Stimulated activated naive CD8-positive, alpha-beta T cell treated with anti-CD3 and anti-CD28 coated beads, Interleukin-15, Interleukin-2, amounts not matched to agents 100 U/mL and 50 U/mL, for 24 hours (primary cell): Measurements from ENCODE around the gene TMPRSS2.
A peak's percentile ranks its signal among the peaks of the same experiment; 100 is the strongest.

Source experiments
- ATAC-seq: fragments of 150-1000 bp; cut with Tn5 transposase; one replicate; pipeline ENCODE4 v1.10.0; 2021
- DNase-seq: peaks from one replicate; pipeline ENCODE4 v3.0.0; 2021

Gene TMPRSS2

GRCh38 chr21:41447356-41447755 is 60.6 kb downstream of the TMPRSS2 start:
- DNase-seq (no peak), ATAC-seq (no peak)

- ATAC-seq (no peak), DNase-seq (no peak)
Measured at GRCh38 chr21:41446586-41446985, 61.4 kb downstream of the TMPRSS2 start.

GRCh38 chr21:41445465-41445862 is 62.5 kb downstream of the TMPRSS2 start:
- DNase-seq, result no peak
- no peak for ATAC-seq

GRCh38 chr21:41444703-41445464 is 63.1 kb downstream of the TMPRSS2 start:
- no peak for ATAC-seq

GRCh38 chr21:41443562-41443961 is 64.4 kb downstream of the TMPRSS2 start:
- DNase-seq, result no peak
- ATAC-seq, result no peak

More at GRCh38 chr21:41444703-41445464, 63.1 kb downstream of the TMPRSS2 start:
- no peak for DNase-seq

GRCh38 chr21:41442481-41443186 is 65.3 kb downstream of the TMPRSS2 start:
- ATAC-seq (no peak), DNase-seq (no peak)

- no peak for DNase-seq
- no peak for ATAC-seq
Measured at GRCh38 chr21:41441546-41441945, 66.4 kb downstream of the TMPRSS2 start.

GRCh38 chr21:41439248-41439647 is 68.7 kb downstream of the TMPRSS2 start:
- no peak for ATAC-seq
- no peak for DNase-seq

GRCh38 chr21:41438425-41439113 is 69.4 kb downstream of the TMPRSS2 start:
- no peak for ATAC-seq
- no peak for DNase-seq

- no peak for DNase-seq
- ATAC-seq, result no peak
Measured at GRCh38 chr21:41437729-41438128, 70.2 kb downstream of the TMPRSS2 start.

GRCh38 chr21:41435706-41436105 is 72.3 kb downstream of the TMPRSS2 start:
- DNase-seq (no peak), ATAC-seq (no peak)

- DNase-seq, result no peak
- ATAC-seq, result no peak
Measured at GRCh38 chr21:41433566-41433965, 74.4 kb downstream of the TMPRSS2 start.

GRCh38 chr21:41432562-41433460 is 75.1 kb downstream of the TMPRSS2 start:
- no peak for DNase-seq
- ATAC-seq, result no peak

GRCh38 chr21:41431788-41432548 is 76.0 kb downstream of the TMPRSS2 start:
- ATAC-seq, result no peak
- no peak for DNase-seq

- ATAC-seq (no peak), DNase-seq (no peak)
Measured at GRCh38 chr21:41429925-41430491, 78.0 kb downstream of the TMPRSS2 start.

GRCh38 chr21:41429305-41429704 is 78.7 kb downstream of the TMPRSS2 start:
- ATAC-seq, result no peak
- DNase-seq, result no peak

- no peak for DNase-seq
- ATAC-seq, result no peak
Measured at GRCh38 chr21:41428847-41429246, 79.1 kb downstream of the TMPRSS2 start.

- no peak for DNase-seq
- ATAC-seq, result no peak
Measured at GRCh38 chr21:41428311-41428710, 79.6 kb downstream of the TMPRSS2 start.

- no peak for ATAC-seq
- no peak for DNase-seq
Measured at GRCh38 chr21:41427556-41427955, 80.4 kb downstream of the TMPRSS2 start.

GRCh38 chr21:41426676-41427404 is 81.1 kb downstream of the TMPRSS2 start:
- peak; percentile 42 for DNase-seq

More at GRCh38 chr21:41426676-41427404, 81.1 kb downstream of the TMPRSS2 start:
- ATAC-seq, result peak; percentile 12
